Measurements from ENCODE around the gene WDR64.
"Not testable (repeated sequence)": the region's sequence is repeated elsewhere in the genome, so short reads cannot be mapped to it uniquely, and the experiment has no call there.

Gene WDR64

GRCh38 chr1:241789061-241789460 is 137.0 kb downstream of the WDR64 start:
- no peaks in the 10 kb centered on the region for H3K27me3 ChIP-seq (ENCODE audit: insufficient read depth, low read length, poor library complexity)
- no peaks in the 10 kb centered on the region for H3K79me2 ChIP-seq (ENCODE audit: insufficient read depth, low read length)
- no peaks in the 10 kb centered on the region for H3K9me3 ChIP-seq (ENCODE audit: insufficient read depth, low read length, severe bottlenecking)
- H2AFZ ChIP-seq (ENCODE audit: low read depth, low read length), result no peak overlapping the region
- H3K9ac ChIP-seq (ENCODE audit: low read depth, low read length), result no peak overlapping the region
- H3K36me3 ChIP-seq (ENCODE audit: insufficient read depth, low read length), result no peaks in the 10 kb centered on the region
- H3K27ac ChIP-seq (ENCODE audit: low read length), result no peak overlapping the region
- no peak for DNase-seq
- ATAC-seq (ENCODE audit: insufficient read depth, low read depth), result no peak
- no peaks in the 10 kb centered on the region for H3K4me1 ChIP-seq (ENCODE audit: insufficient read depth, low read length)
- TF ChIP-seq EZH2 (IDR thresholded peaks at IDR 0.05; ENCODE audit: borderline replicate concordance, low read depth, low read length, severe bottlenecking), result no peak
- TF ChIP-seq, protein P1, sequence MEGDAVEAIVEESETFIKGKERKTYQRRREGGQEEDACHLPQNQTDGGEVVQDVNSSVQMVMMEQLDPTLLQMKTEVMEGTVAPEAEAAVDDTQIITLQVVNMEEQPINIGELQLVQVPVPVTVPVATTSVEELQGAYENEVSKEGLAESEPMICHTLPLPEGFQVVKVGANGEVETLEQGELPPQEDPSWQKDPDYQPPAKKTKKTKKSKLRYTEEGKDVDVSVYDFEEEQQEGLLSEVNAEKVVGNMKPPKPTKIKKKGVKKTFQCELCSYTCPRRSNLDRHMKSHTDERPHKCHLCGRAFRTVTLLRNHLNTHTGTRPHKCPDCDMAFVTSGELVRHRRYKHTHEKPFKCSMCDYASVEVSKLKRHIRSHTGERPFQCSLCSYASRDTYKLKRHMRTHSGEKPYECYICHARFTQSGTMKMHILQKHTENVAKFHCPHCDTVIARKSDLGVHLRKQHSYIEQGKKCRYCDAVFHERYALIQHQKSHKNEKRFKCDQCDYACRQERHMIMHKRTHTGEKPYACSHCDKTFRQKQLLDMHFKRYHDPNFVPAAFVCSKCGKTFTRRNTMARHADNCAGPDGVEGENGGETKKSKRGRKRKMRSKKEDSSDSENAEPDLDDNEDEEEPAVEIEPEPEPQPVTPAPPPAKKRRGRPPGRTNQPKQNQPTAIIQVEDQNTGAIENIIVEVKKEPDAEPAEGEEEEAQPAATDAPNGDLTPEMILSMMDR (IDR thresholded peaks at IDR 0.05; ENCODE audit: borderline replicate concordance, extremely low read depth, low read length, poor library complexity, severe bottlenecking), result no peak
- no peak overlapping the region for H3K4me2 ChIP-seq (ENCODE audit: insufficient read depth, low read length)
- H3K4me3 ChIP-seq (ENCODE audit: low read depth in 1 of 2, low read length in 2 of 2), result no peak overlapping the region
- no peaks in the 10 kb centered on the region for H4K20me1 ChIP-seq (ENCODE audit: insufficient read depth, low read length)

GRCh38 chr1:241799416-241799815 is 147.3 kb downstream of the WDR64 start:
- no peak for DNase-seq
- Histone ChIP-seq H4K20me1 (ENCODE audit: insufficient read depth, low read length) (no peaks in the 10 kb centered on the region), H3K9me3 (ENCODE audit: insufficient read depth, low read length, severe bottlenecking) (no peaks in the 10 kb centered on the region), H3K9ac (ENCODE audit: low read depth, low read length) (no peak overlapping the region), H3K4me3 (ENCODE audit: low read depth in 1 of 2, low read length in 2 of 2) (no peak overlapping the region), H3K36me3 (ENCODE audit: insufficient read depth, low read length) (no peaks in the 10 kb centered on the region), H2AFZ (ENCODE audit: low read depth, low read length) (no peak overlapping the region), H3K27me3 (ENCODE audit: insufficient read depth, low read length, poor library complexity) (no peaks in the 10 kb centered on the region), H3K4me1 (ENCODE audit: insufficient read depth, low read length) (no peaks in the 10 kb centered on the region), H3K27ac (ENCODE audit: low read length) (no peak overlapping the region), H3K4me2 (ENCODE audit: insufficient read depth, low read length) (no peak overlapping the region), H3K79me2 (ENCODE audit: insufficient read depth, low read length) (no peaks in the 10 kb centered on the region)
- no peak for ATAC-seq (ENCODE audit: insufficient read depth, low read depth)
- TF ChIP-seq EZH2 (IDR thresholded peaks at IDR 0.05; ENCODE audit: borderline replicate concordance, low read depth, low read length, severe bottlenecking), result no peak
- TF ChIP-seq, protein P1 (IDR thresholded peaks at IDR 0.05; ENCODE audit: borderline replicate concordance, extremely low read depth, low read length, poor library complexity, severe bottlenecking), result no peak

- DNase-seq (no peak), ATAC-seq (ENCODE audit: insufficient read depth, low read depth) (no peak)
- no peak overlapping the region for H3K9ac ChIP-seq (ENCODE audit: low read depth, low read length)
- H3K27me3 ChIP-seq (ENCODE audit: insufficient read depth, low read length, poor library complexity), result no peaks in the 10 kb centered on the region
- no peak overlapping the region for H3K27ac ChIP-seq (ENCODE audit: low read length)
- no peaks in the 10 kb centered on the region for H3K9me3 ChIP-seq (ENCODE audit: insufficient read depth, low read length, severe bottlenecking)
- no peaks in the 10 kb centered on the region for H4K20me1 ChIP-seq (ENCODE audit: insufficient read depth, low read length)
- no peaks in the 10 kb centered on the region for H3K4me1 ChIP-seq (ENCODE audit: insufficient read depth, low read length)
- H3K36me3 ChIP-seq (ENCODE audit: insufficient read depth, low read length), result no peaks in the 10 kb centered on the region
- no peak overlapping the region for H3K4me3 ChIP-seq (ENCODE audit: low read depth in 1 of 2, low read length in 2 of 2)
- no peaks in the 10 kb centered on the region for H3K79me2 ChIP-seq (ENCODE audit: insufficient read depth, low read length)
- no peak for TF ChIP-seq EZH2 (IDR thresholded peaks at IDR 0.05; ENCODE audit: borderline replicate concordance, low read depth, low read length, severe bottlenecking)
- TF ChIP-seq, protein P1 (IDR thresholded peaks at IDR 0.05; ENCODE audit: borderline replicate concordance, extremely low read depth, low read length, poor library complexity, severe bottlenecking), result no peak
- H2AFZ ChIP-seq (ENCODE audit: low read depth, low read length), result no peak overlapping the region
- no peak overlapping the region for H3K4me2 ChIP-seq (ENCODE audit: insufficient read depth, low read length)
Observed at GRCh38 chr1:241800640-241801039, 148.6 kb downstream of the WDR64 start.

DNA sequence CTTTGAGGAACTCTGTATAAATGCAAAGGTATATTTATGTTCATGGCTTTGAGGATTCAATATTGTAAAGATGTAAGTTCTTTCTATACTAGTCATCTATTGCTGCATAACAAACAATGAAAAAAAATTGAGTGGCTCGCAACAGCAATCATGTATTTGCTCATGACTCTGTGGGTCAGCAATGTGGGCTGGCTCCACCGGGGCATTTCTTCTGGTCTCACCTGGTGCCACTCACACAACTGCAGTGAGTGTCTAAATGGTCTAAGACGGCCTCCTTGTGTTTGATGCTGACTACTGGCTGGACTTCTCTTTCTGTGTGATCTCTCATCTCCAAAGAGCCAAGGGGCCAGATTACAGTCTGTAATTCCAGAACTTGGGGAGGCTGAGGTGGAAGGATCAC is 150.8 kb downstream of the WDR64 start:
- Histone ChIP-seq H2AFZ (ENCODE audit: low read depth, low read length) (no peak overlapping the region), H3K4me1 (ENCODE audit: insufficient read depth, low read length) (no peaks in the 10 kb centered on the region), H3K9me3 (ENCODE audit: insufficient read depth, low read length, severe bottlenecking) (no peaks in the 10 kb centered on the region), H3K4me2 (ENCODE audit: insufficient read depth, low read length) (no peak overlapping the region), H4K20me1 (ENCODE audit: insufficient read depth, low read length) (no peaks in the 10 kb centered on the region), H3K9ac (ENCODE audit: low read depth, low read length) (no peak overlapping the region), H3K27ac (ENCODE audit: low read length) (no peak overlapping the region), H3K36me3 (ENCODE audit: insufficient read depth, low read length) (no peaks in the 10 kb centered on the region), H3K27me3 (ENCODE audit: insufficient read depth, low read length, poor library complexity) (no peaks in the 10 kb centered on the region), H3K4me3 (ENCODE audit: low read depth in 1 of 2, low read length in 2 of 2) (no peak overlapping the region), H3K79me2 (ENCODE audit: insufficient read depth, low read length) (no peaks in the 10 kb centered on the region)
- ATAC-seq (ENCODE audit: insufficient read depth, low read depth) (no peak), DNase-seq (no peak)
- no peak for TF ChIP-seq EZH2 (IDR thresholded peaks at IDR 0.05; ENCODE audit: borderline replicate concordance, low read depth, low read length, severe bottlenecking)
- TF ChIP-seq, protein P1 (IDR thresholded peaks at IDR 0.05; ENCODE audit: borderline replicate concordance, extremely low read depth, low read length, poor library complexity, severe bottlenecking), result no peak

DNA sequence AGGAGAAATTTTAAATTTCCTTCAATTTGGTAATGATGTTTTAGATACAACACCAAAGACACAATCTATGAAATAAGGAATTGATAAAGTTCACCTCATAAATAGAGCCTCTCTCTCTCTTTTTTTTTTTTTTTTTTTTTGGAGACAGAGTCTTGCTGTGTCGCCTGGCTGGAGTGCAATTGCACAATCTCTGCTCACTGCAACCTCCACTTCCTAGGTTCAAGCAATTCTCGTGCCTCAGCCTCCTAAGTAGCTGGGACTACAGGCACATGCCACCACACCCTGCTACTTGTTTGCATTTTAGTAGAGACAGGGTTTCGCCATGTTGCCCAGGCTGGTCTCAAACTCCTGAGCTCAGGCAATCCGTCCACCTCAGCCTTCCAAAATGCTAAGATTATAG is 152.6 kb downstream of the WDR64 start:
- not testable (repeated sequence) for H3K79me2 ChIP-seq (ENCODE audit: insufficient read depth, low read length); H3K27me3 ChIP-seq (ENCODE audit: insufficient read depth, low read length, poor library complexity); H3K4me1 ChIP-seq (ENCODE audit: insufficient read depth, low read length); H3K9ac ChIP-seq (ENCODE audit: low read depth, low read length); DNase-seq; H3K4me3 ChIP-seq (ENCODE audit: low read depth in 1 of 2, low read length in 2 of 2); H2AFZ ChIP-seq (ENCODE audit: low read depth, low read length); ATAC-seq (ENCODE audit: insufficient read depth, low read depth); H3K9me3 ChIP-seq (ENCODE audit: insufficient read depth, low read length, severe bottlenecking); H4K20me1 ChIP-seq (ENCODE audit: insufficient read depth, low read length); H3K27ac ChIP-seq (ENCODE audit: low read length); H3K4me2 ChIP-seq (ENCODE audit: insufficient read depth, low read length); H3K36me3 ChIP-seq (ENCODE audit: insufficient read depth, low read length)
